ENCODE data around the gene ZNF75A.

DNA sequence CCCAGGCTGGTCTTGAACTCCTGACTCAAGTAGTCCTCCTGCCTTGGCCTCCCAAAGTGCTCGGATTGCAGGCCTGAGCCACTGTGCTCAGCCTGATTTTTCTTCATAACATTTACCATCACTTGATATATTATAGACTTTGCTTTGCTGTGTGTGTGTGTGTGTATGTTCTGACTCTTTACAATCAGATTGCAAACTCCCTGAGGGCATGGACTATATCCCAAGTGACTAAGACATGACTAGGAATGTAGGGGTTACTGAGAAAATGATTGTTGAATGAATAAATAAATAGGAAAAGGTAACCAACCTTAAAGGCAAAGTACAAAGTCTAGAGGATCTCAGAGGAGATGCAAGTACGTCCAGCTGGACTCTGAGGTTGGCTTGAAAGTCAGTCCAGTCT lies 40.7 kb downstream of the ZNF75A start:
- TF ChIP-seq, protein P1, sequence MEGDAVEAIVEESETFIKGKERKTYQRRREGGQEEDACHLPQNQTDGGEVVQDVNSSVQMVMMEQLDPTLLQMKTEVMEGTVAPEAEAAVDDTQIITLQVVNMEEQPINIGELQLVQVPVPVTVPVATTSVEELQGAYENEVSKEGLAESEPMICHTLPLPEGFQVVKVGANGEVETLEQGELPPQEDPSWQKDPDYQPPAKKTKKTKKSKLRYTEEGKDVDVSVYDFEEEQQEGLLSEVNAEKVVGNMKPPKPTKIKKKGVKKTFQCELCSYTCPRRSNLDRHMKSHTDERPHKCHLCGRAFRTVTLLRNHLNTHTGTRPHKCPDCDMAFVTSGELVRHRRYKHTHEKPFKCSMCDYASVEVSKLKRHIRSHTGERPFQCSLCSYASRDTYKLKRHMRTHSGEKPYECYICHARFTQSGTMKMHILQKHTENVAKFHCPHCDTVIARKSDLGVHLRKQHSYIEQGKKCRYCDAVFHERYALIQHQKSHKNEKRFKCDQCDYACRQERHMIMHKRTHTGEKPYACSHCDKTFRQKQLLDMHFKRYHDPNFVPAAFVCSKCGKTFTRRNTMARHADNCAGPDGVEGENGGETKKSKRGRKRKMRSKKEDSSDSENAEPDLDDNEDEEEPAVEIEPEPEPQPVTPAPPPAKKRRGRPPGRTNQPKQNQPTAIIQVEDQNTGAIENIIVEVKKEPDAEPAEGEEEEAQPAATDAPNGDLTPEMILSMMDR (IDR thresholded peaks at IDR 0.05), result no peak
- TF ChIP-seq POLR2A (IDR thresholded peaks at IDR 0.05) (no peak), POLR2AphosphoS5 (IDR thresholded peaks at IDR 0.05) (no peak)

All from gastroesophageal sphincter (tissue), 3 donors.